ENCODE data around the gene MSANTD7. TPM values are rescaled to one million over a fixed set of nuclear protein-coding genes. Genes with fewer than 3 reads are reported as not detected.

The MSANTD7 gene
- total and polyA plus RNA-seq, 9 of the 15 experiments (the other 6 are each of a cell fraction or from before 2014, with no cell fraction given): 5.2 to 27.3 (median 23.6) TPM

DNA sequence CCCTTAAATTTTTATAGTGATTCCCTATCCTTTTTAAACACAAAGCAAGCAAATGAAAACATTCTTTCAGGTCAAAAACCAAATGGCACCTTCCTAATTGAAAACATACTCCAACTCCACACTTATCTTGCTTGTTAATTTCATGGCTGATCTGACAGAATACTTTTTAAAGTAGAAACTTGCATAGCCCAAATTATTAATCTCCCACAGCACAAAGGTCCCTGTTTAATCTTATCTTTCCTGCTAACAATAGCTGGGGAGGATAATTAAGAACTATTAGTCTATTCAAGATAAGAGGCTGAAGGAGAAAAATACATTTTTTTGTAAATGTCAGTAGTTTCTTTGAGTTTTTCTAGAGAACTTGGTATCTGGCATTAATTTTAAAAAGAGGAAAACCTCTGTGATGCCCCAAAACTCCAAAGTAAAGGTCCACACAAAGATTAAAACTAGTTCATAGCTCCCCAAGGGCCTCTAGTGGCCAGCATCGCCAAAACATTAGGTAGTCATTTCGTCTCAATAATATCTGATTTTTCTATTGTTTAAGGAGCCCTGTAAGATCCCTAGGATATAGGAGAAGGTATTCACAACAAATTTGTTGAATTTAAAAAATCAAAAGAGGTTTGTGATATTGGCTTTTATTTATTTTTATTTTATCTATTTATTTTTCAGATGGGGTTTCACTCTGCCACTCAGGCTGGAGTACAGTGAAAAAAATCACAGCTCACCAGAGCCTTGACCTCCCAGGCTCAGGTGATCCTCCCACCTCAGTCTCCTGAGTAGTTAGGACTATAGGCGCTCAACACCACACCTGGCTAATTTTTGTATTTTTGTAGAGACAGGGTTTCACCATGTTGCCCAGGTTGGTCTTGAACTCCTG is 15.0 kb upstream of the MSANTD7 start:
- ChIA-PET CTCF (ENCODE audit: low intra/inter-chr PET ratio) (interaction anchor here (0.5 to 0.7 kb wide), 2 partner anchors 184 to 287 kb away, joined by 3 to 4 read pairs; no protein-coding TSS in a partner anchor), POLR2A (interaction anchor here (0.8 to 1.2 kb wide), 3 partner anchors 10 to 16 kb away, joined by 3 to 4 read pairs (median 4); partner anchors contain the start of genes CDNF, HSPA14 and MSANTD7)
- H3K27ac ChIP-seq (ENCODE audit: extremely low read depth, low read depth, low read length): no peak overlapping the region
- intact Hi-C loops (cut with micrococcal nuclease): loop anchor here (2.0 kb wide), 1 partner anchor 286 kb away; no protein-coding TSS in a partner anchor
- TF ChIP-seq, protein P1, sequence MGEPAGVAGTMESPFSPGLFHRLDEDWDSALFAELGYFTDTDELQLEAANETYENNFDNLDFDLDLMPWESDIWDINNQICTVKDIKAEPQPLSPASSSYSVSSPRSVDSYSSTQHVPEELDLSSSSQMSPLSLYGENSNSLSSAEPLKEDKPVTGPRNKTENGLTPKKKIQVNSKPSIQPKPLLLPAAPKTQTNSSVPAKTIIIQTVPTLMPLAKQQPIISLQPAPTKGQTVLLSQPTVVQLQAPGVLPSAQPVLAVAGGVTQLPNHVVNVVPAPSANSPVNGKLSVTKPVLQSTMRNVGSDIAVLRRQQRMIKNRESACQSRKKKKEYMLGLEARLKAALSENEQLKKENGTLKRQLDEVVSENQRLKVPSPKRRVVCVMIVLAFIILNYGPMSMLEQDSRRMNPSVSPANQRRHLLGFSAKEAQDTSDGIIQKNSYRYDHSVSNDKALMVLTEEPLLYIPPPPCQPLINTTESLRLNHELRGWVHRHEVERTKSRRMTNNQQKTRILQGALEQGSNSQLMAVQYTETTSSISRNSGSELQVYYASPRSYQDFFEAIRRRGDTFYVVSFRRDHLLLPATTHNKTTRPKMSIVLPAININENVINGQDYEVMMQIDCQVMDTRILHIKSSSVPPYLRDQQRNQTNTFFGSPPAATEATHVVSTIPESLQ (CRISPR knock-in tag; IDR thresholded peaks at IDR 0.05): no peak
- 0 out of 2 replicates have a peak, but pooled peaks have one; percentile 18 for TF ChIP-seq SMC3 (conservative IDR thresholded peaks at IDR 0.05; ENCODE audit: insufficient read depth, low read depth, low read length)
- TF ChIP-seq, protein P2, sequence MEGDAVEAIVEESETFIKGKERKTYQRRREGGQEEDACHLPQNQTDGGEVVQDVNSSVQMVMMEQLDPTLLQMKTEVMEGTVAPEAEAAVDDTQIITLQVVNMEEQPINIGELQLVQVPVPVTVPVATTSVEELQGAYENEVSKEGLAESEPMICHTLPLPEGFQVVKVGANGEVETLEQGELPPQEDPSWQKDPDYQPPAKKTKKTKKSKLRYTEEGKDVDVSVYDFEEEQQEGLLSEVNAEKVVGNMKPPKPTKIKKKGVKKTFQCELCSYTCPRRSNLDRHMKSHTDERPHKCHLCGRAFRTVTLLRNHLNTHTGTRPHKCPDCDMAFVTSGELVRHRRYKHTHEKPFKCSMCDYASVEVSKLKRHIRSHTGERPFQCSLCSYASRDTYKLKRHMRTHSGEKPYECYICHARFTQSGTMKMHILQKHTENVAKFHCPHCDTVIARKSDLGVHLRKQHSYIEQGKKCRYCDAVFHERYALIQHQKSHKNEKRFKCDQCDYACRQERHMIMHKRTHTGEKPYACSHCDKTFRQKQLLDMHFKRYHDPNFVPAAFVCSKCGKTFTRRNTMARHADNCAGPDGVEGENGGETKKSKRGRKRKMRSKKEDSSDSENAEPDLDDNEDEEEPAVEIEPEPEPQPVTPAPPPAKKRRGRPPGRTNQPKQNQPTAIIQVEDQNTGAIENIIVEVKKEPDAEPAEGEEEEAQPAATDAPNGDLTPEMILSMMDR (IDR thresholded peaks at IDR 0.05 in 2 of 3, conservative IDR thresholded peaks at IDR 0.05 in 1 of 3; ENCODE audit: insufficient read depth in 2 of 3, low read depth in 1 of 3, low read length in 3 of 3): peak; percentile 32 to 60 (median 48); a peak in 4 of 6 replicates
- peak; percentile 28 to 60 for TF ChIP-seq RAD21 (CRISPR knock-in tag; conservative IDR thresholded peaks at IDR 0.05 in 1 of 2, IDR thresholded peaks at IDR 0.05 in 1 of 2)
- H3K27me3 ChIP-seq (ENCODE audit: control insufficient read depth in 2 of 2, insufficient read depth in 2 of 2, low read length in 2 of 2): peaks cover 4 to 7% of the 10 kb centered on the region in 2 experiments; a peak in 3 of 5 replicates
- no TSS peak for BruUV-seq (replicated peaks)
- in situ Hi-C loops (cut with MboI): no loop called here
- H3K4me3 ChIP-seq: no peak overlapping the region
- FAIRE-seq: no peak
- H3K9me1 ChIP-seq (ENCODE audit: control insufficient read depth, insufficient read depth, low read length): no peaks in the 10 kb centered on the region
- H3K9ac ChIP-seq (ENCODE audit: insufficient read depth in 1 of 2, low read depth in 2 of 2, low read length in 2 of 2): no peak overlapping the region
- peak; percentile 60; the same call in 1 of the 3 replicates for ATAC-seq
- no peak overlapping the region for H2AFZ ChIP-seq (ENCODE audit: low read depth, low read length)
- no peaks in the 10 kb centered on the region for H3K79me2 ChIP-seq (ENCODE audit: control insufficient read depth, insufficient read depth, low read length)
- WGBS (ENCODE audit: insufficient coverage, low coverage, missing lambda C conversion rate): 0% methylated on average over 3 of the region's 3 CpGs
- H3K4me2 ChIP-seq (ENCODE audit: insufficient read depth, low read length): no peak overlapping the region
- no peaks in the 10 kb centered on the region for H3K9me3 ChIP-seq (replicated peaks; ENCODE audit: control insufficient read depth, insufficient read depth, low read depth, low read length)
- no peaks in the 10 kb centered on the region; a peak in 1 of 5 replicates for H3K4me1 ChIP-seq (replicated peaks in 1 of 2; ENCODE audit: control insufficient read depth in 2 of 2, insufficient read depth in 2 of 2, low read length in 2 of 2)
- peak in 2 of 4 experiments; percentile 24 to 25 for DNase-seq (ENCODE audit: extremely low read depth in 1 of 4, low spot score in 3 of 4)
- H4K20me1 ChIP-seq (replicated peaks; ENCODE audit: control insufficient read depth, insufficient read depth, low read length): no peaks in the 10 kb centered on the region
- H3K36me3 ChIP-seq (ENCODE audit: control insufficient read depth, insufficient read depth, low read length): no peaks in the 10 kb centered on the region

All from K562 (cell line).